SK-N-SH treated with all-trans-retinoic acid at 6 μM for 48 hours (cell line): ENCODE results near the gene FGF18.

Experiments used
- ATAC-seq: fragments of 200-7000 bp; cut with Tn5 transposase; 3 replicates; pipeline ENCODE4 v1.9.1; 2020; ENCODE audit warnings: mild to moderate bottlenecking, moderate library complexity
- ARNTL ChIP-seq: fragments of 450-650 bp; formaldehyde crosslinking; IDR thresholded peaks from 2 replicates; pipeline ENCODE4 v1.5.0; 2020; ENCODE audit warnings: low read depth, mild to moderate bottlenecking, moderate library complexity, borderline replicate concordance
- BACH2 ChIP-seq: fragments of 250-450 bp; sonication (Bioruptor Pico); IDR thresholded peaks from 2 replicates; pipeline ENCODE4 v1.9.0; 2021; ENCODE audit warnings: mild to moderate bottlenecking, borderline replicate concordance
- CSDC2 ChIP-seq: fragments of 250-450 bp; sonication (Bioruptor Pico); IDR thresholded peaks from 2 replicates; pipeline ENCODE4 v1.5.0; 2020; ENCODE audit warnings: mild to moderate bottlenecking, moderate library complexity
- CSRNP3 ChIP-seq: fragments of 250-450 bp; sonication (Bioruptor Pico); IDR thresholded peaks from 2 replicates; pipeline ENCODE4 v1.5.1; 2021; ENCODE audit warnings: mild to moderate bottlenecking, moderate library complexity
- ESRRG ChIP-seq: fragments of 250-450 bp; sonication (Bioruptor Pico); IDR thresholded peaks from 2 replicates; pipeline ENCODE4 v1.6.1; 2021; ENCODE audit warnings: mild to moderate bottlenecking
- ISL1 ChIP-seq: fragments of 250-450 bp; sonication (Bioruptor Pico); IDR thresholded peaks from 2 replicates; pipeline ENCODE4 v2.1.2; 2022; ENCODE audit warnings: mild to moderate bottlenecking, moderate library complexity
- OSR1 ChIP-seq: fragments of 250-450 bp; sonication (Bioruptor Pico); IDR thresholded peaks from 2 replicates; pipeline ENCODE4 v1.8.0; 2022; ENCODE audit warnings: moderate library complexity, mild to moderate bottlenecking, inconsistent platforms
- POU6F1 ChIP-seq: fragments of 250-450 bp; sonication (Bioruptor Pico); IDR thresholded peaks from 2 replicates; pipeline ENCODE4 v1.8.0; 2021; ENCODE audit warnings: low read depth, mild to moderate bottlenecking, moderate library complexity, borderline replicate concordance
- PPARA ChIP-seq: fragments of 250-450 bp; sonication (Bioruptor Pico); IDR thresholded peaks from 2 replicates; pipeline ENCODE4 v1.5.0; 2020; ENCODE audit warnings: mild to moderate bottlenecking, borderline replicate concordance
- SNAI2 ChIP-seq: fragments of 250-450 bp; sonication (Bioruptor Pico); IDR thresholded peaks from 2 replicates; pipeline ENCODE4 v1.5.0; 2020; ENCODE audit warnings: mild to moderate bottlenecking, moderate library complexity
- TCF4 ChIP-seq: fragments of 250-450 bp; sonication (Bioruptor Pico); IDR thresholded peaks from 2 replicates; pipeline ENCODE4 v1.8.0; 2021; ENCODE audit warnings: mild to moderate bottlenecking, moderate library complexity, borderline replicate concordance
- TOX ChIP-seq: fragments of 250-450 bp; sonication (Bioruptor Pico); IDR thresholded peaks from 2 replicates; pipeline ENCODE4 v1.8.0; 2021; ENCODE audit warnings: mild to moderate bottlenecking, moderate library complexity, borderline replicate concordance
- TSHZ2 ChIP-seq: fragments of 250-450 bp; sonication (Bioruptor Pico); IDR thresholded peaks from 2 replicates; pipeline ENCODE4 v1.5.0; 2020; ENCODE audit warnings: mild to moderate bottlenecking, moderate library complexity
- ZC3H10 ChIP-seq: fragments of 250-450 bp; sonication (Bioruptor Pico); IDR thresholded peaks from 2 replicates; pipeline ENCODE4 v1.5.1; 2021; ENCODE audit warnings: mild to moderate bottlenecking, moderate library complexity
- ZFP3 ChIP-seq: fragments of 250-450 bp; sonication (Bioruptor Pico); IDR thresholded peaks from 2 replicates; pipeline ENCODE4 v1.5.0; 2020; ENCODE audit warnings: mild to moderate bottlenecking, moderate library complexity
- ZNF565 ChIP-seq: fragments of 450-650 bp; formaldehyde crosslinking; conservative IDR thresholded peaks from 2 replicates; pipeline ENCODE4 v1.5.0; 2020; ENCODE audit warnings: low read depth, mild to moderate bottlenecking, moderate library complexity

Gene FGF18

GRCh38 chr5:171421331-171422262 is 2.1 kb downstream of the FGF18 start:
- ATAC-seq, result no peak
- TF ChIP-seq BACH2 (CRISPR knock-in tag) (no peak), SNAI2 (CRISPR knock-in tag) (no peak), OSR1 (no peak), TOX (CRISPR knock-in tag) (no peak), POU6F1 (CRISPR knock-in tag) (no peak), ISL1 (CRISPR knock-in tag) (no peak), CSRNP3 (no peak), TSHZ2 (no peak), CSDC2 (no peak), ARNTL (CRISPR knock-in tag) (no peak), ESRRG (CRISPR knock-in tag) (no peak)

GRCh38 chr5:171422495-171422894 is 3.0 kb downstream of the FGF18 start:
- no peak for TF ChIP-seq ZNF565 (CRISPR knock-in tag)
- TF ChIP-seq ZFP3 (CRISPR knock-in tag), result no peak
- no peak for TF ChIP-seq TCF4
- no peak for TF ChIP-seq SNAI2 (CRISPR knock-in tag)
- TF ChIP-seq ESRRG (CRISPR knock-in tag), result no peak
- no peak for ATAC-seq

- no peak for ATAC-seq
- no peak for TF ChIP-seq SNAI2 (CRISPR knock-in tag)
- TF ChIP-seq PPARA (CRISPR knock-in tag), result no peak
- TF ChIP-seq TCF4, result no peak
- TF ChIP-seq ZC3H10 (CRISPR knock-in tag), result no peak
- TF ChIP-seq TOX (CRISPR knock-in tag), result no peak
- TF ChIP-seq ESRRG (CRISPR knock-in tag), result no peak
- no peak for TF ChIP-seq TSHZ2
- TF ChIP-seq POU6F1 (CRISPR knock-in tag), result no peak
- no peak for TF ChIP-seq CSRNP3
- TF ChIP-seq, all 23 proteins: peak for 0
Measured at GRCh38 chr5:171422902-171423663, 3.6 kb downstream of the FGF18 start.
